Cardiac fibroblast (primary cell): ENCODE data around the gene CPA1.

Experiments used
- DNase-seq, 2 donors: peaks; one replicate each; pipeline versions ENCODE4 v3.0.0 to v3.0.0-alpha.2; 2010; ENCODE audit warnings: low read depth in 2 of 2
- H3K4me3 ChIP-seq, 2 donors: replicated peaks in 1 of 2; 1 replicate in 1 of 2; 2 replicates in 1 of 2; pipeline ENCODE4 v1.5.1; 2011; ENCODE audit warnings: low read depth in 2 of 2, low read length in 2 of 2, mild to moderate bottlenecking in 2 of 2, moderate library complexity in 1 of 2
- TF ChIP-seq, protein P1 (sequence below): IDR thresholded peaks from one replicate; pipeline ENCODE4 v1.5.1; 2011; ENCODE audit warnings: low read depth, mild to moderate bottlenecking, low read length, inconsistent platforms

CPA1 gene

DNA sequence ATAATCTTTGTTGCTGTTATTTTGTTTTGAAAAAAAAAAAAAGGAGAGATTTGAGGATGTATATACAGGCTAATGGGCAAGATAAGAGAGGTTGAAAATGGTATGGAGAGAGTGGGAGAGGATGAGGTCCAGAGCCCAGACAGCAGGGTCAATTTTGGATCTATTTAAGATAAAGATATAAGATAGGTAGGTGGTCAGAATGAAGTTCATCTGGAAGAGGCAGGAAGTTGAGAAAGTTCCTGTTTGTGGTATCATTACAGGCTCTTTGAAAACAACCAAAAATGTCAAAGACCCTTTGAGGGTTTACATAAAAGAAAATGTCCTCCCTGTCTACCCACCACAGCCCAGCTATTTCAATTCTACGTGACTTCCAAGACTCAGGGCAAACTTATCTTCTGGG lies 53.0 kb downstream of the CPA1 start:
- no peak overlapping the region for H3K4me3 ChIP-seq
- TF ChIP-seq, protein P1, sequence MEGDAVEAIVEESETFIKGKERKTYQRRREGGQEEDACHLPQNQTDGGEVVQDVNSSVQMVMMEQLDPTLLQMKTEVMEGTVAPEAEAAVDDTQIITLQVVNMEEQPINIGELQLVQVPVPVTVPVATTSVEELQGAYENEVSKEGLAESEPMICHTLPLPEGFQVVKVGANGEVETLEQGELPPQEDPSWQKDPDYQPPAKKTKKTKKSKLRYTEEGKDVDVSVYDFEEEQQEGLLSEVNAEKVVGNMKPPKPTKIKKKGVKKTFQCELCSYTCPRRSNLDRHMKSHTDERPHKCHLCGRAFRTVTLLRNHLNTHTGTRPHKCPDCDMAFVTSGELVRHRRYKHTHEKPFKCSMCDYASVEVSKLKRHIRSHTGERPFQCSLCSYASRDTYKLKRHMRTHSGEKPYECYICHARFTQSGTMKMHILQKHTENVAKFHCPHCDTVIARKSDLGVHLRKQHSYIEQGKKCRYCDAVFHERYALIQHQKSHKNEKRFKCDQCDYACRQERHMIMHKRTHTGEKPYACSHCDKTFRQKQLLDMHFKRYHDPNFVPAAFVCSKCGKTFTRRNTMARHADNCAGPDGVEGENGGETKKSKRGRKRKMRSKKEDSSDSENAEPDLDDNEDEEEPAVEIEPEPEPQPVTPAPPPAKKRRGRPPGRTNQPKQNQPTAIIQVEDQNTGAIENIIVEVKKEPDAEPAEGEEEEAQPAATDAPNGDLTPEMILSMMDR = no peak
- no peak for DNase-seq

DNA sequence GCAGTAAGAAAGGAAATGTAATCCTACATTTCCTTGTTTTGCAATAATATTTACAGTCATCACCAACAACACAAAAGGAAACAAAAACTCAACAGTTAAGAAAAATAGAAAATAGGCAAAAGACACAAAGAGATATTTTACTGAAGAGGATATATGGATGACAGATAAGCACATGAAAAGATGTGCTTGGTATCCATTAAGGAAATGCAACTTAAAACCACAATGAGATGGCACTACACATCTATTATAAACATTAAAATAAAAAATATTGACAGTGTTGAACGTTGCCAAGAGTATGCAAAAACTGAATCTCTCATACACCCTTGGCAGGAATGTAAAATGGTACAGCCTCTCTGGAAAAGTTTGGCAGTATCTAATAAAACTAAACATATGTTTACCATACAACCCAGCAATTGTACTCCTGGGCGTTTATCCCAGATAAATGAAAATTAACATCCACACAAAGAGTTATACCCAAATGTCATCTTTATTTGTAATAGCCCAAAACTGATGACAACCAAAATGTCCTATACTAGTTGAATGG lies 55.1 kb downstream of the CPA1 start:
- no peak for DNase-seq
- no peak overlapping the region for H3K4me3 ChIP-seq
- TF ChIP-seq, protein P1 = no peak

DNA sequence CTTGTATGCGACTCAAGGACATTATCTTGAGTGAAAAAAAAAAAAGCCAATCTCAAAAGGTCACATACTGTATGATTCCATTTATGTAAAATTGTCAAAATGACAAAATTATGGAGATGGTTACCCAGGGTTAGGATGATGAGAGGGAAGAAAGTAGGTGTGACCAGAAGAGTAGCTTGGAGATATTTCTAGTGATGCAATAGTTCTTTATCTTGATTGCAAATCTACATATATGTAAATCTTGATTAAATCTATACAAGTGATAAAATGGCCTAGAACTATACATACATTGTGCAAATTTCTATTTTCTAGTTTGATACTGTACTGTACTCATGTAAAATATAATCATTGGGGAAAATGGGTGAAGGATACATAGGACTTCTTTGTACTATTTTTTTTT lies 56.0 kb downstream of the CPA1 start:
- no peak for DNase-seq
- H3K4me3 ChIP-seq = no peak overlapping the region
- TF ChIP-seq, protein P1 = no peak
